K562 (cell line): ENCODE data around the gene VMP1. TPM values are rescaled to one million over a fixed set of nuclear protein-coding genes. Genes with fewer than 3 reads are reported as not detected.
A peak's percentile ranks its signal among the peaks of the same experiment; 100 is the strongest.

Experiments used
- CBFA2T2 ChIP-seq: fragments of 450-650 bp; conservative IDR thresholded peaks from 2 replicates; pipeline ENCODE4 v1.6.1; 2017; ENCODE audit warnings: mild to moderate bottlenecking
- EWSR1 ChIP-seq: fragments of 450-650 bp; IDR thresholded peaks from 2 replicates; pipeline ENCODE4 v1.6.1; 2018; ENCODE audit warnings: borderline replicate concordance, mild to moderate bottlenecking, low read depth, moderate library complexity; ENCODE audit not compliant: partially characterized antibody
- FOXA3 ChIP-seq, 2 experiments: fragments of 450-650 bp in 1 of 2; sonication (generic) in 1 of 2; formaldehyde crosslinking; IDR thresholded peaks in 1 of 2; conservative IDR thresholded peaks in 1 of 2; 2 replicates each; pipeline versions ENCODE4 v1.4.0 to v1.8.0; 2020 to 2022; ENCODE audit warnings: mild to moderate bottlenecking in 2 of 2, missing genetic modification reagents in 1 of 2
- HMG20A ChIP-seq: fragments of 450-650 bp; formaldehyde crosslinking; conservative IDR thresholded peaks from 2 replicates; pipeline ENCODE4 v1.4.0; 2020; ENCODE audit warnings: mild to moderate bottlenecking, mixed read lengths
- MTA2 ChIP-seq: fragments of 450-650 bp; IDR thresholded peaks from 2 replicates; pipeline ENCODE4 v1.6.1; 2016; ENCODE audit warnings: low read depth
- MYNN ChIP-seq, 2 experiments: sonication (generic); formaldehyde crosslinking in 1 of 2; IDR thresholded peaks; 2 replicates each; pipeline versions ENCODE4 v1.5.0 to v1.6.1; 2016 to 2020; ENCODE audit warnings: antibody characterized with exemption in 1 of 2, missing genetic modification reagents in 1 of 2
- OTX1 ChIP-seq: fragments of 450-650 bp; formaldehyde crosslinking; IDR thresholded peaks from 2 replicates; pipeline ENCODE4 v1.4.0; 2022; ENCODE audit warnings: mild to moderate bottlenecking
- PHTF2 ChIP-seq: fragments of 250-450 bp; sonication (Bioruptor Pico); IDR thresholded peaks from 2 replicates; pipeline ENCODE4 v1.5.0; 2021; ENCODE audit warnings: mild to moderate bottlenecking
- TAF1 ChIP-seq: IDR thresholded peaks from 2 replicates; pipeline ENCODE4 v1.6.1; 2011; ENCODE audit warnings: mild to moderate bottlenecking, low read length, moderate library complexity; ENCODE audit not compliant: insufficient read depth, control insufficient read depth, severe bottlenecking; ENCODE audit errors: extremely low read depth
- TRIM24 ChIP-seq, 2 experiments: fragments of 450-650 bp; IDR thresholded peaks; 2 replicates each; pipeline ENCODE4 v1.6.1; 2016
- XRCC3 ChIP-seq: fragments of 450-650 bp; IDR thresholded peaks from 2 replicates; pipeline ENCODE4 v1.6.1; 2017; ENCODE audit warnings: mild to moderate bottlenecking, moderate library complexity
- ZFP1 ChIP-seq: fragments of 450-650 bp; formaldehyde crosslinking; IDR thresholded peaks from 2 replicates; pipeline ENCODE4 v1.4.0; 2020; ENCODE audit warnings: mild to moderate bottlenecking, mixed read lengths
- ZNF24 ChIP-seq: fragments of 450-650 bp; IDR thresholded peaks from 2 replicates; pipeline ENCODE4 v1.6.1; 2016
- ZNF347 ChIP-seq: fragments of 450-650 bp; formaldehyde crosslinking; IDR thresholded peaks from 2 replicates; pipeline ENCODE4 v1.4.0; 2020; ENCODE audit warnings: low read depth, mild to moderate bottlenecking, moderate library complexity
- ZNF561 ChIP-seq: fragments of 450-650 bp; formaldehyde crosslinking; conservative IDR thresholded peaks from 2 replicates; pipeline ENCODE4 v1.4.0; 2020; ENCODE audit warnings: mild to moderate bottlenecking, moderate library complexity
- ZNF695 ChIP-seq: fragments of 450-650 bp; formaldehyde crosslinking; IDR thresholded peaks from 2 replicates; pipeline ENCODE4 v1.4.0; 2020; ENCODE audit warnings: mild to moderate bottlenecking, moderate library complexity
- polyA plus RNA-seq, 8 experiments: library from polyadenylated mRNA; depleted of rRNA in 4 of 8; stranded (reverse) in 5 of 8; unstranded in 3 of 8; fragments of >200 nt; fragmentation: Nextera tagmentation in 2 of 8; fragmentation: Illumina TruSeq in 1 of 8; extraction: Ambion mirVana in 2 of 8; extraction: Trizol in 1 of 8; gene quantifications; 2 replicates each; pipeline versions ENCODE4 v1.2.1 to v1.2.3, GENCODE V29; 2011 to 2014; ENCODE audit warnings: inconsistent platforms in 1 of 8, missing spikeins in 1 of 8
- total RNA-seq, 7 experiments: library from RNA; depleted of rRNA in 6 of 7; stranded (reverse); fragments of >200 nt in 6 of 7; fragmentation: Illumina TruSeq in 2 of 7; extraction: Trizol in 2 of 7; gene quantifications; 2 replicates each; pipeline versions ENCODE4 v1.2.1 to v1.2.3, GENCODE V29; 2011 to 2021; ENCODE audit warnings: low replicate concordance in 1 of 7
- TF ChIP-seq, protein P1 (sequence below): fragments of 250-450 bp; sonication (Bioruptor Pico); IDR thresholded peaks from 2 replicates; pipeline ENCODE4 v1.4.0; 2020; ENCODE audit warnings: mild to moderate bottlenecking, moderate library complexity, borderline replicate concordance
- TF ChIP-seq, protein P2 (sequence below): fragments of 450-650 bp; formaldehyde crosslinking; IDR thresholded peaks from 2 replicates; pipeline ENCODE4 v1.4.0; 2020; ENCODE audit warnings: mild to moderate bottlenecking, moderate library complexity
- TF ChIP-seq, protein P3 (sequence below): fragments of 450-650 bp; IDR thresholded peaks from 2 replicates; pipeline ENCODE4 v1.6.1; 2016; ENCODE audit warnings: mild to moderate bottlenecking

Gene VMP1
- total and polyA plus RNA-seq, 9 of the 15 experiments (the other 6 are each of a cell fraction or from before 2014, with no cell fraction given): 123 to 304 (median 151) TPM

DNA sequence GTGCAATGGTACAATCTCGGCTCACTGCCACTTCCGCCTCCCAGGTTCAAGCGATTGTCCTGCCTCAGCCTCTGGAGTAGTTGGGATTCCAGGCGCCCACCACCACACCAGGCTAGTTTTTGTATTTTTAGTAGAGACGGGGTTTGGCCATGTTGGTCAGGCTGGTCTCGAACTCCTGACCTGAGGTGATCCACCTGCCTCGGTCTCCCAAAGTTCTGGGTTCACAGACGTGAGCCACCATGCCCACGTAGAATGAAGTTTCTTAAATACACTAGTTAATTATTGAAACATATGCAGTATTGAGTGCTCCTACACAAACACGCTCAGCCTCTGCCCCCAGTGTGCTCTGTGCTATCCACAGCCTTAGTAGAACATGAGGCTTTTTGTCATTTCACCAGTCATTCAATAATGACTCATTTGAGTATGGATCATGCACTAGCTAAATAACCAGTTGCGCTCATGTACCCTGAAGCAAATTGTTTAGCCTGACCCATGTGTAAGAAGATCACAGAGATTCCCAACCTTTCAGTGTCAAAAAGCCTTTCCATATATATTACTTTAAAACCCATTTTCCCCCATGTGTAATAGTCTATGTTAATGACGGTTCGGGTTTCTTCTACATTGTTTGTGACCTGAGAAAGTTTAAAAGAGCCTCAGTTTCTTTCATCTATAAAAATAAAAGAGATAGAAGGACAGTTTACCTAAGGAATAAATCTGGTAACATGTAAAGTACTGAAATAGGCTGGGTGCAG, 135.6 kb downstream of the VMP1 start (continued):
- TF ChIP-seq, protein P1, sequence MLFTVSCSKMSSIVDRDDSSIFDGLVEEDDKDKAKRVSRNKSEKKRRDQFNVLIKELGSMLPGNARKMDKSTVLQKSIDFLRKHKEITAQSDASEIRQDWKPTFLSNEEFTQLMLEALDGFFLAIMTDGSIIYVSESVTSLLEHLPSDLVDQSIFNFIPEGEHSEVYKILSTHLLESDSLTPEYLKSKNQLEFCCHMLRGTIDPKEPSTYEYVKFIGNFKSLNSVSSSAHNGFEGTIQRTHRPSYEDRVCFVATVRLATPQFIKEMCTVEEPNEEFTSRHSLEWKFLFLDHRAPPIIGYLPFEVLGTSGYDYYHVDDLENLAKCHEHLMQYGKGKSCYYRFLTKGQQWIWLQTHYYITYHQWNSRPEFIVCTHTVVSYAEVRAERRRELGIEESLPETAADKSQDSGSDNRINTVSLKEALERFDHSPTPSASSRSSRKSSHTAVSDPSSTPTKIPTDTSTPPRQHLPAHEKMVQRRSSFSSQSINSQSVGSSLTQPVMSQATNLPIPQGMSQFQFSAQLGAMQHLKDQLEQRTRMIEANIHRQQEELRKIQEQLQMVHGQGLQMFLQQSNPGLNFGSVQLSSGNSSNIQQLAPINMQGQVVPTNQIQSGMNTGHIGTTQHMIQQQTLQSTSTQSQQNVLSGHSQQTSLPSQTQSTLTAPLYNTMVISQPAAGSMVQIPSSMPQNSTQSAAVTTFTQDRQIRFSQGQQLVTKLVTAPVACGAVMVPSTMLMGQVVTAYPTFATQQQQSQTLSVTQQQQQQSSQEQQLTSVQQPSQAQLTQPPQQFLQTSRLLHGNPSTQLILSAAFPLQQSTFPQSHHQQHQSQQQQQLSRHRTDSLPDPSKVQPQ (CRISPR knock-in tag): no peak
- TF ChIP-seq ZNF695 (CRISPR knock-in tag) (peak; percentile 80; the same call in 1 of the 2 replicates), TAF1 (peak; percentile 63), OTX1 (CRISPR knock-in tag) (peak; percentile 99), TRIM24 (IDR thresholded peaks at IDR 0.05) (0 out of 4 replicates have a peak, but pooled peaks of 1 of the 2 experiments have one; percentile 10), XRCC3 (no peak), CBFA2T2 (no peak), ZFP1 (no peak), ZNF24 (0 out of 2 replicates have a peak, but pooled peaks have one; percentile 38), FOXA3 (CRISPR knock-in tag; conservative IDR thresholded peaks at IDR 0.05 in 1 of 2, IDR thresholded peaks at IDR 0.05 in 1 of 2) (peak in 1 of 2 experiments; percentile 26; a peak in 3 of 4 replicates), ZNF347 (CRISPR knock-in tag) (peak; percentile 85), MYNN (IDR thresholded peaks at IDR 0.05) (peak; percentile 24; the same call in 1 of the 2 replicates), MYNN (CRISPR knock-in tag; IDR thresholded peaks at IDR 0.05) (no peak), EWSR1 (no peak), ZNF561 (CRISPR knock-in tag) (peak; percentile 80; the same call in 1 of the 2 replicates), HMG20A (CRISPR knock-in tag) (no peak; the same call in 1 of the 2 replicates), MTA2 (no peak), PHTF2 (CRISPR knock-in tag) (0 out of 2 replicates have a peak, but pooled peaks have one; percentile 61)
- TF ChIP-seq, protein P2, sequence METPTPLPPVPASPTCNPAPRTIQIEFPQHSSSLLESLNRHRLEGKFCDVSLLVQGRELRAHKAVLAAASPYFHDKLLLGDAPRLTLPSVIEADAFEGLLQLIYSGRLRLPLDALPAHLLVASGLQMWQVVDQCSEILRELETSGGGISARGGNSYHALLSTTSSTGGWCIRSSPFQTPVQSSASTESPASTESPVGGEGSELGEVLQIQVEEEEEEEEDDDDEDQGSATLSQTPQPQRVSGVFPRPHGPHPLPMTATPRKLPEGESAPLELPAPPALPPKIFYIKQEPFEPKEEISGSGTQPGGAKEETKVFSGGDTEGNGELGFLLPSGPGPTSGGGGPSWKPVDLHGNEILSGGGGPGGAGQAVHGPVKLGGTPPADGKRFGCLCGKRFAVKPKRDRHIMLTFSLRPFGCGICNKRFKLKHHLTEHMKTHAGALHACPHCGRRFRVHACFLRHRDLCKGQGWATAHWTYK (CRISPR knock-in tag): peak; percentile 96
- TF ChIP-seq, protein P3, sequence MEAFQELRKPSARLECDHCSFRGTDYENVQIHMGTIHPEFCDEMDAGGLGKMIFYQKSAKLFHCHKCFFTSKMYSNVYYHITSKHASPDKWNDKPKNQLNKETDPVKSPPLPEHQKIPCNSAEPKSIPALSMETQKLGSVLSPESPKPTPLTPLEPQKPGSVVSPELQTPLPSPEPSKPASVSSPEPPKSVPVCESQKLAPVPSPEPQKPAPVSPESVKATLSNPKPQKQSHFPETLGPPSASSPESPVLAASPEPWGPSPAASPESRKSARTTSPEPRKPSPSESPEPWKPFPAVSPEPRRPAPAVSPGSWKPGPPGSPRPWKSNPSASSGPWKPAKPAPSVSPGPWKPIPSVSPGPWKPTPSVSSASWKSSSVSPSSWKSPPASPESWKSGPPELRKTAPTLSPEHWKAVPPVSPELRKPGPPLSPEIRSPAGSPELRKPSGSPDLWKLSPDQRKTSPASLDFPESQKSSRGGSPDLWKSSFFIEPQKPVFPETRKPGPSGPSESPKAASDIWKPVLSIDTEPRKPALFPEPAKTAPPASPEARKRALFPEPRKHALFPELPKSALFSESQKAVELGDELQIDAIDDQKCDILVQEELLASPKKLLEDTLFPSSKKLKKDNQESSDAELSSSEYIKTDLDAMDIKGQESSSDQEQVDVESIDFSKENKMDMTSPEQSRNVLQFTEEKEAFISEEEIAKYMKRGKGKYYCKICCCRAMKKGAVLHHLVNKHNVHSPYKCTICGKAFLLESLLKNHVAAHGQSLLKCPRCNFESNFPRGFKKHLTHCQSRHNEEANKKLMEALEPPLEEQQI: no peak
